ENCODE measurements around the gene TPSAB1. TPM values are rescaled to one million over a fixed set of nuclear protein-coding genes. Genes with fewer than 3 reads are reported as not detected.
"Not testable (repeated sequence)": the region's sequence is repeated elsewhere in the genome, so short reads cannot be mapped to it uniquely, and the experiment has no call there.

The TPSAB1 gene
- total RNA-seq, 1 experiment from 2014 or later, result not detected

DNA sequence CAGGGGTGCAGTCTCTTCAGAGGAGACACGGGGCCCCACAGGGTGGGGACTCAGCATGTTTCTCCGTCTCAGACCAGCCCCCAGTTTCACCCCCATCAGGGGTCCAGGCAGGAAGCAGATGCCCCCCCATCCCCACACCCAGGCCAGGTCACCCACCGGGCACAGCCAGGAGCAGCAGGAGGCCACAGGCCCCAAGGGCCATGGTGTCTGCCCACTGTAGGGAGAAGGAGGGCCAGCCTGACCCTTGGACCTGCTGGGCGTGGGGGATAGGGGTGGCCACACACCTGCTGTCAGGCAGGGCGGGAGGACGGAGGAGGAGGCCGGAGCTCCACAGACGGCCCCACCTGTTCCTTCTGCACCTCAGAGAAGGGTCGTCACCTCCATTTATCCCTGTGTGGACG, 15.5 kb upstream of the TPSAB1 start, which contains the start of gene TPSG1:
Gene TPSG1, minus strand, starts transcription at position 218 of the 401 bp plus-strand sequence. Its CDS starts 16 bp downstream, at position 202.
- Mint-ChIP-seq H3K36me3 (ENCODE audit: insufficient read depth, unreplicated experiment) (no peaks in the 10 kb centered on the region), H3K4me3 (ENCODE audit: unreplicated experiment) (no peak within 1 kb of the TSS), H3K4me1 (ENCODE audit: low read depth, unreplicated experiment) (no peaks in the 10 kb centered on the region), H3K27me3 (ENCODE audit: insufficient read depth, unreplicated experiment) (peaks cover 2% of the 10 kb centered on the region), H3K9me3 (ENCODE audit: unreplicated experiment) (no peaks in the 10 kb centered on the region), H3K27ac (ENCODE audit: unreplicated experiment) (no peak within 1 kb of the TSS)
- TF ChIP-seq, protein P1, sequence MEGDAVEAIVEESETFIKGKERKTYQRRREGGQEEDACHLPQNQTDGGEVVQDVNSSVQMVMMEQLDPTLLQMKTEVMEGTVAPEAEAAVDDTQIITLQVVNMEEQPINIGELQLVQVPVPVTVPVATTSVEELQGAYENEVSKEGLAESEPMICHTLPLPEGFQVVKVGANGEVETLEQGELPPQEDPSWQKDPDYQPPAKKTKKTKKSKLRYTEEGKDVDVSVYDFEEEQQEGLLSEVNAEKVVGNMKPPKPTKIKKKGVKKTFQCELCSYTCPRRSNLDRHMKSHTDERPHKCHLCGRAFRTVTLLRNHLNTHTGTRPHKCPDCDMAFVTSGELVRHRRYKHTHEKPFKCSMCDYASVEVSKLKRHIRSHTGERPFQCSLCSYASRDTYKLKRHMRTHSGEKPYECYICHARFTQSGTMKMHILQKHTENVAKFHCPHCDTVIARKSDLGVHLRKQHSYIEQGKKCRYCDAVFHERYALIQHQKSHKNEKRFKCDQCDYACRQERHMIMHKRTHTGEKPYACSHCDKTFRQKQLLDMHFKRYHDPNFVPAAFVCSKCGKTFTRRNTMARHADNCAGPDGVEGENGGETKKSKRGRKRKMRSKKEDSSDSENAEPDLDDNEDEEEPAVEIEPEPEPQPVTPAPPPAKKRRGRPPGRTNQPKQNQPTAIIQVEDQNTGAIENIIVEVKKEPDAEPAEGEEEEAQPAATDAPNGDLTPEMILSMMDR (IDR thresholded peaks at IDR 0.05; ENCODE audit: insufficient read depth in 1 of 2, low read depth in 1 of 2, low read length in 1 of 2, severe bottlenecking in 1 of 2, unreplicated experiment in 1 of 2), result no peak
- intact Hi-C loops (cut with micrococcal nuclease; ENCODE audit: unreplicated experiment), result no loop called here
- no peak for DNase-seq
- POLR2A ChIA-PET, result no interaction called here
- H3K9me3 ChIP-seq, result no peaks in the 10 kb centered on the region
- H3K4me3 ChIP-seq (ENCODE audit: low read depth, low read length), result no peak within 1 kb of the TSS
- CTCF ChIA-PET, result no interaction called here
- BruUV-seq (replicated peaks), result no TSS peak
- no peaks in the 10 kb centered on the region for H3K4me1 ChIP-seq
- no peaks in the 10 kb centered on the region for H3K27me3 ChIP-seq (replicated peaks; ENCODE audit: control insufficient read depth, insufficient read depth, low read length)
- no peaks in the 10 kb centered on the region for H3K36me3 ChIP-seq (ENCODE audit: control insufficient read depth, insufficient read depth, low read length)

DNA sequence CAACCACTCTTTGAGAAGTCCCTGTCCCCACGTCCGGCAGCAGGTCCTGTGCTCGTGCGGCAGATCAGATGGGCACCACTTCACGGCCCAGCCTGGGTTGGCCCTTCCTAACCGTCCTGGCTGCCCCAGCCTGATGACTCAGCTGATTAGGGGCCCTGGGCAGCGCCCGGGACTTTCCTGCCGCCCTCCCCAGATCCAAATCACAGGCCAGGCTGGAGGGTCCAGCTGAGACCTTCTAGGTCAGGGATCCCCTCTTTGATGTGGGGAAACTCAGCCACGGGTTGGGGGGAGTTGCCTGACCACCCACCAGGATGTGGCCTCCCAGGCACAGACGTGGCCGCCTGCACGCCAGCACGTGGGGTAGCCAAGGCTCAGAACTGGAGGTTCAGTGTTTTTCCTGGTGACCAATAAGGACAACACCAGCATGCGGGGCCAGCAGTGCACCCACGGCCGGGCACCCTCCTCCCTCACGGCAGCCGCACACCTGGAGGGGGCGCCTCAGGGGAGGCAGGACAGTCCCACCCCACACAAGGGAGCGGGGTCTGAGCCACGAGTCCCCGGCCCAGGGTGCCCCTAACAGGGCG, 14.7 kb upstream of the TPSAB1 start:
- CTCF ChIA-PET; H3K27ac Mint-ChIP-seq (ENCODE audit: unreplicated experiment); POLR2A ChIA-PET; H3K36me3 Mint-ChIP-seq (ENCODE audit: insufficient read depth, unreplicated experiment); H3K27me3 Mint-ChIP-seq (ENCODE audit: insufficient read depth, unreplicated experiment); H3K36me3 ChIP-seq (ENCODE audit: control insufficient read depth, insufficient read depth, low read length); DNase-seq; H3K4me1 ChIP-seq; BruUV-seq (replicated peaks); H3K27me3 ChIP-seq (replicated peaks; ENCODE audit: control insufficient read depth, insufficient read depth, low read length); intact Hi-C loops (cut with micrococcal nuclease; ENCODE audit: unreplicated experiment); H3K4me1 Mint-ChIP-seq (ENCODE audit: low read depth, unreplicated experiment); H3K4me3 ChIP-seq (ENCODE audit: low read depth, low read length); H3K9me3 Mint-ChIP-seq (ENCODE audit: unreplicated experiment); H3K4me3 Mint-ChIP-seq (ENCODE audit: unreplicated experiment); H3K9me3 ChIP-seq: not testable (repeated sequence)

DNA sequence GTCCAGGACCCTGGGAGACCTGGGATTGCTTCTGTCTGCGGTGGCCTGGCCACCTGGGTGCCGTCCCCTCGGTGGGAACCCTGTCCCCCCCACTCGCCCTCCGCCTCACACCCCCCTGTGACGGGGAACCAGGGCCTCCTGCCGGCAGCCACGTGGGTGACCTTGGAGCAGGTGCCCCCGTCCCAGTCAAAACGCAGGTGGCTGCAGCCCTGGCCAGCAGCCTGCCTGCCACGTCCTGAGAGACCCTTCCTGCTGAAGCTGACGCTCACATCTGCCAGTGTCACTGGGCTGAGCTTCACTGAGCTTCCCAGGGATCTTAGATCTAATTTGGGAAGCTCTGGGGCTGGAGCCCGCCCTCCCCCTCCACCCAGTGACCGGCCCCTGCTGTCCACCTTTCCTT, 13.8 kb upstream of the TPSAB1 start:
- H3K27me3 ChIP-seq (replicated peaks; ENCODE audit: control insufficient read depth, insufficient read depth, low read length); BruUV-seq (replicated peaks); H3K4me1 ChIP-seq; CTCF ChIA-PET; H3K9me3 ChIP-seq; POLR2A ChIA-PET; H3K27ac Mint-ChIP-seq (ENCODE audit: unreplicated experiment); H3K36me3 ChIP-seq (ENCODE audit: control insufficient read depth, insufficient read depth, low read length); DNase-seq; H3K4me3 Mint-ChIP-seq (ENCODE audit: unreplicated experiment); H3K4me3 ChIP-seq (ENCODE audit: low read depth, low read length); H3K27me3 Mint-ChIP-seq (ENCODE audit: insufficient read depth, unreplicated experiment); intact Hi-C loops (cut with micrococcal nuclease; ENCODE audit: unreplicated experiment); H3K4me1 Mint-ChIP-seq (ENCODE audit: low read depth, unreplicated experiment); H3K36me3 Mint-ChIP-seq (ENCODE audit: insufficient read depth, unreplicated experiment); H3K9me3 Mint-ChIP-seq (ENCODE audit: unreplicated experiment): not testable (repeated sequence)

- H3K27ac Mint-ChIP-seq (ENCODE audit: unreplicated experiment); H3K27me3 ChIP-seq (replicated peaks; ENCODE audit: control insufficient read depth, insufficient read depth, low read length); H3K4me3 ChIP-seq (ENCODE audit: low read depth, low read length); H3K4me1 ChIP-seq; DNase-seq; BruUV-seq (replicated peaks); intact Hi-C loops (cut with micrococcal nuclease; ENCODE audit: unreplicated experiment); H3K27me3 Mint-ChIP-seq (ENCODE audit: insufficient read depth, unreplicated experiment); H3K36me3 ChIP-seq (ENCODE audit: control insufficient read depth, insufficient read depth, low read length); H3K4me1 Mint-ChIP-seq (ENCODE audit: low read depth, unreplicated experiment); H3K4me3 Mint-ChIP-seq (ENCODE audit: unreplicated experiment); H3K9me3 Mint-ChIP-seq (ENCODE audit: unreplicated experiment); CTCF ChIA-PET; H3K36me3 Mint-ChIP-seq (ENCODE audit: insufficient read depth, unreplicated experiment); H3K9me3 ChIP-seq; POLR2A ChIA-PET: not testable (repeated sequence)
Measured at GRCh38 chr16:1228227-1228626, 12.3 kb upstream of the TPSAB1 start.

GRCh38 chr16:1229476-1229875, 11.0 kb upstream of the TPSAB1 start:
- H3K4me3 ChIP-seq (ENCODE audit: low read depth, low read length); H3K4me1 ChIP-seq; H3K36me3 ChIP-seq (ENCODE audit: control insufficient read depth, insufficient read depth, low read length); H3K9me3 ChIP-seq; DNase-seq; H3K27me3 ChIP-seq (replicated peaks; ENCODE audit: control insufficient read depth, insufficient read depth, low read length); H3K27me3 Mint-ChIP-seq (ENCODE audit: insufficient read depth, unreplicated experiment); POLR2A ChIA-PET; H3K27ac Mint-ChIP-seq (ENCODE audit: unreplicated experiment); H3K4me3 Mint-ChIP-seq (ENCODE audit: unreplicated experiment); H3K9me3 Mint-ChIP-seq (ENCODE audit: unreplicated experiment); BruUV-seq (replicated peaks); H3K4me1 Mint-ChIP-seq (ENCODE audit: low read depth, unreplicated experiment); H3K36me3 Mint-ChIP-seq (ENCODE audit: insufficient read depth, unreplicated experiment); CTCF ChIA-PET; intact Hi-C loops (cut with micrococcal nuclease; ENCODE audit: unreplicated experiment): not testable (repeated sequence)

- H3K27me3 Mint-ChIP-seq (ENCODE audit: insufficient read depth, unreplicated experiment), result not testable (repeated sequence)
Measured at GRCh38 chr16:1230084-1230470, 10.4 kb upstream of the TPSAB1 start, which contains the start of gene TPSB2. Gene TPSB2, minus strand, starts transcription at chr16:1230184. Its CDS starts 233 bp downstream, at chr16:1229951.

More at GRCh38 chr16:1230084-1230470, 10.4 kb upstream of the TPSAB1 start, which contains the start of gene TPSB2:
- BruUV-seq (replicated peaks); H3K4me3 ChIP-seq (ENCODE audit: low read depth, low read length); CTCF ChIA-PET; H3K36me3 ChIP-seq (ENCODE audit: control insufficient read depth, insufficient read depth, low read length); H3K4me1 ChIP-seq; H3K9me3 Mint-ChIP-seq (ENCODE audit: unreplicated experiment); H3K4me1 Mint-ChIP-seq (ENCODE audit: low read depth, unreplicated experiment); H3K27ac Mint-ChIP-seq (ENCODE audit: unreplicated experiment); H3K36me3 Mint-ChIP-seq (ENCODE audit: insufficient read depth, unreplicated experiment); H3K4me3 Mint-ChIP-seq (ENCODE audit: unreplicated experiment); H3K27me3 ChIP-seq (replicated peaks; ENCODE audit: control insufficient read depth, insufficient read depth, low read length); DNase-seq; intact Hi-C loops (cut with micrococcal nuclease; ENCODE audit: unreplicated experiment); POLR2A ChIA-PET; H3K9me3 ChIP-seq: not testable (repeated sequence)

All from Caco-2 (cell line).